ENCODE results near the gene TLCD1.

The TLCD1 gene

GRCh38 chr17:28726226-28726626 is at the start of gene TLCD1:
TSS of gene TLCD1 (minus strand) at chr17:28726233. CDS start at chr17:28726097, 136 bp downstream.
- peaks cover 0 to 2% of the 10 kb centered on the region in 2 donors for H3K9me3 Mint-ChIP-seq
- ATAC-seq (replicated peaks) (peak; percentile 32 to 37), DNase-seq (peak; percentile 82)
- H3K27ac Mint-ChIP-seq, result peak within 1 kb of the TSS; percentile 97
- H3K4me3 Mint-ChIP-seq, result peak within 1 kb of the TSS; percentile 98 to 99
- H3K36me3 Mint-ChIP-seq, result peaks cover 31 to 54% of the 10 kb centered on the region in 2 donors
- no peaks in the 10 kb centered on the region for H3K27me3 Mint-ChIP-seq
- peaks cover 47 to 68% of the 10 kb centered on the region in 2 donors for H3K4me1 Mint-ChIP-seq

- ATAC-seq (replicated peaks) (no peak), DNase-seq (no peak)
- Mint-ChIP-seq H3K4me3 (no peak overlapping the region), H3K27ac (no peak overlapping the region), H3K4me1 (peaks cover 23 to 26% of the 10 kb centered on the region in 2 donors), H3K9me3 (no peaks in the 10 kb centered on the region), H3K36me3 (peaks cover 10 to 27% of the 10 kb centered on the region in 2 donors), H3K27me3 (no peaks in the 10 kb centered on the region)
Measured at GRCh38 chr17:28774206-28774605, 48.2 kb upstream of the TLCD1 start.

- Mint-ChIP-seq H3K36me3 (peaks cover 5 to 22% of the 10 kb centered on the region in 2 donors), H3K4me1 (peaks cover 19 to 21% of the 10 kb centered on the region in 2 donors), H3K27ac (no peak overlapping the region), H3K27me3 (no peaks in the 10 kb centered on the region), H3K4me3 (no peak overlapping the region), H3K9me3 (no peaks in the 10 kb centered on the region)
- DNase-seq, result no peak
- ATAC-seq (replicated peaks), result no peak
Measured at GRCh38 chr17:28773736-28774135, 47.7 kb upstream of the TLCD1 start.

DNA sequence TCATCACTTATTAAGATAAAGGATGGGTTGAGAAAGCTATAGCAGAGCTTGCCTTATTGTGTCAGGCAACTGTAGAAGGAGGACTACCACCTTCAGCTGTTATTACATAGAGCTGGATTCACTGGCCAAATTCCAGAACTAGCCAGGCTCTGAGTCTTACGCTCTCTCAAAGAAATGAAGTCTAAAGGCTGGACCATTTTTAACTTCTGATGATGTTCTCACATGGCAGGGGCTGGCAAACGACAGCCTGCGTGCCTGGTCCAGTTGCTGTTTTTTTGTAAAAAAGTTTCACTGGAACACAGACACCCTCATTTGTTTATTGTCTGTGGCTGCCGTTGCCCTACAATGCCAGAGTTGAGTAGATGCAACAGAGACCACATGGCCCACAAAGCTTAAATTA is 39.0 kb upstream of the TLCD1 start:
- no peak overlapping the region for H3K4me3 Mint-ChIP-seq
- H3K27ac Mint-ChIP-seq, result no peak overlapping the region
- no peak for DNase-seq
- H3K36me3 Mint-ChIP-seq, result peaks cover 6 to 36% of the 10 kb centered on the region in 2 donors
- no peak for ATAC-seq (replicated peaks)
- H3K27me3 Mint-ChIP-seq, result no peaks in the 10 kb centered on the region
- H3K4me1 Mint-ChIP-seq, result peaks cover 11 to 13% of the 10 kb centered on the region in 2 donors
- H3K9me3 Mint-ChIP-seq, result no peaks in the 10 kb centered on the region

DNA sequence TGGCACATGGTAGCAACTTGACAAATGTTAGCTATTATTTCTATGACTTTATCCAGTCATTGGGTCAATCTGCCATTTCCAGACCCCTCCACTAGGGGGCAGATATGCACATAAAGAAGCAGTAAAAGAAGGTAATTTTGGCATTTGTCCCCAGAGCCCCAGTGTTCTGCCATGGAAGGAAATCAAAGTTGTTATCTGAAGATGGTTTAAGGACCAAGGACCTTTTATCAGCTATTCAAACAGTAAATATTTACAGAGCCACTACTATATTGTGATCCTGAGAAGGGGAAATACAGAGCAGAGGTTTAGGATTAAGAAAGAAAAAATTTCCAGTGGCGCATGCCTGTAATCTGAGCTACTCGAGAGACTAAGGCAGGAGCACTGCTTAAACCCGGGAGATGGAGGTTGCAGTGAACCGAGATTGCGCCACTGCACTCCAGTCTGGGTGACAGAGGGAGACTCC is 37.8 kb upstream of the TLCD1 start:
- DNase-seq (peak; percentile 51), ATAC-seq (replicated peaks) (peak; percentile 82 to 89)
- no peaks in the 10 kb centered on the region for H3K9me3 Mint-ChIP-seq
- peaks cover 12 to 33% of the 10 kb centered on the region in 2 donors for H3K36me3 Mint-ChIP-seq
- no peaks in the 10 kb centered on the region for H3K27me3 Mint-ChIP-seq
- H3K27ac Mint-ChIP-seq, result no peak overlapping the region
- no peak overlapping the region for H3K4me3 Mint-ChIP-seq
- peaks cover 7 to 19% of the 10 kb centered on the region in 2 donors for H3K4me1 Mint-ChIP-seq

DNA sequence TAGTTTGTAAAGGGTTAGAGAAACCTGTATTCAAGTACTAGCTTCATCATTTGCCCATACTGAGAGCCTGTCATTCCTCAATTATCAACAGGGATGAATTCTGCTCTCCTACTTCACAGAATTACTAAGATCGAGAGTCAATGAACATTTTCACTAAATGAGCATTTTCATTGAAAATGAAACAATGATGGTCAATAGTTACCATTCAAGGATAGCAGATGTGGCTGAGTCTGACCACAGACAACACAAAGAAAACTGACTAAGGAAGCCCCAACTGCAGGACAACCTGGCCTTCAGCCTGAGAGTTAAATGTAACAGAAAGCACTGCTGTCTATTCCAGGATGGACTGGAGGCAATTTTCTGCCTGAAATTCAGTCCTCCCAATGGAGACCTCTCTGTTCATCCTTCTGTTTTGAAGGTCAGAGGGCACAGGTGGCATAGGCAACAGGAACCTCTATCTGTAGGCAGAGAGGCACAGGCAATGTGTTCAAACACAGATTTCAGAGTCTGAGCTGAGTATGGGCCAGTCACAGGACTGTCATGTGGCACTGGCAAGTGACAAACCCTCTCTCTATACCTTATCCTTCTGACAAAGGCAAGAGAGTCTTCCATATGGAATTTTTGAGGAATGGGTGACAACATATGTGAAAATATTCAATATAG is 37.2 kb upstream of the TLCD1 start:
- H3K9me3 Mint-ChIP-seq, result no peaks in the 10 kb centered on the region
- peaks cover 18 to 38% of the 10 kb centered on the region in 2 donors for H3K36me3 Mint-ChIP-seq
- no peaks in the 10 kb centered on the region for H3K27me3 Mint-ChIP-seq
- no peak overlapping the region for H3K4me3 Mint-ChIP-seq
- ATAC-seq (replicated peaks) (peak; percentile 25 to 33), DNase-seq (no peak)
- H3K27ac Mint-ChIP-seq, result no peak overlapping the region
- H3K4me1 Mint-ChIP-seq, result peaks cover 7 to 20% of the 10 kb centered on the region in 2 donors

DNA sequence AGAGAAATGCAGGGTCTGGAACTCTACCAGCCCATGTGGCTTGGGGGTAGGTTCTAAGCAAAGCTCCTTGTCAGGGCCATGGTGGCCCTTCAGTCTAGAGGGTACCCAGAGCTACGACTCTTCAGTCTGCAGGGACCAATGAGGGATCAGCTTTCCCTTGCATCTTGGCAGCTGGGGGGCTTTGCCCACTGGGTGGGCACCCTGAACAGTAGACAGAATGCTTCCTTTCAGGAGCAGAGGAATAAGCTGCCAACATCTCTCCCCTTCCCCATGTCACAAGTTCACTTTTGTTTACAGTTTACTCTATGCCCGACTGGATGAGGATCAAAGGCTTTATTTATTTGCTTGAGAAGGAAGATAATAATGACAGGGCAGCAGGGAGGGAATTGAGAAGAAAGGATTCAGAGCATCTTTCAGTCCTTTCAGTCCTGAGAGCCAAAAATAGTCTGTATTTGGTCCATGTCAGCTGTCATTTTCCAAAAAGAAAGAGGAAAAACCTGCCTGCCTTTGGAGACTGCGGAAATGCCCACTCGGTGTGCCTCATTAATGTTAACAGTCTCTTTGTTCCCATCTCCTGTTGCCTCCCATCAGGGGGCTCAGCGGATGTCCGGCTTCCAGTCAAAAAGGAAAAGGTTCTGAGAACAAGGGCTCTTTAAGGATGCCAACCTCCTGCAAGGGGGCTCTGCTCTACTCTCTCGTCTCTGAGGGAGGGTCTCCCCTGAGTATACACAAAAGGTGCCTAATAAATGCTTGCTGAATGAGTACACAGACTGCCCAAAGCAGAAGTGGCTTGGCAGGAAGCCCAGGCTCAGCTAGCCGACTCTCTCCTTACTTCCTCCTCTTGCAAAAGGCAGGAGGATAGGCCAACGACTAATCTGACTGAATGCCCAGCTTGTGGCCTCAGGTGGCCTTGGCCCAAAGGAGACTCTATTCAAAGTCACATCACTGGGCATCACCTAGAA is 34.8 kb upstream of the TLCD1 start:
- H3K36me3 Mint-ChIP-seq, result peaks cover 26 to 47% of the 10 kb centered on the region in 2 donors
- no peak overlapping the region for H3K4me3 Mint-ChIP-seq
- H3K27ac Mint-ChIP-seq, result peak overlapping the region; percentile 31
- ATAC-seq (replicated peaks) (peak; percentile 28 to 53), DNase-seq (no peak)
- no peaks in the 10 kb centered on the region for H3K27me3 Mint-ChIP-seq
- H3K4me1 Mint-ChIP-seq, result peaks cover 7 to 27% of the 10 kb centered on the region in 2 donors
- no peaks in the 10 kb centered on the region for H3K9me3 Mint-ChIP-seq

DNA sequence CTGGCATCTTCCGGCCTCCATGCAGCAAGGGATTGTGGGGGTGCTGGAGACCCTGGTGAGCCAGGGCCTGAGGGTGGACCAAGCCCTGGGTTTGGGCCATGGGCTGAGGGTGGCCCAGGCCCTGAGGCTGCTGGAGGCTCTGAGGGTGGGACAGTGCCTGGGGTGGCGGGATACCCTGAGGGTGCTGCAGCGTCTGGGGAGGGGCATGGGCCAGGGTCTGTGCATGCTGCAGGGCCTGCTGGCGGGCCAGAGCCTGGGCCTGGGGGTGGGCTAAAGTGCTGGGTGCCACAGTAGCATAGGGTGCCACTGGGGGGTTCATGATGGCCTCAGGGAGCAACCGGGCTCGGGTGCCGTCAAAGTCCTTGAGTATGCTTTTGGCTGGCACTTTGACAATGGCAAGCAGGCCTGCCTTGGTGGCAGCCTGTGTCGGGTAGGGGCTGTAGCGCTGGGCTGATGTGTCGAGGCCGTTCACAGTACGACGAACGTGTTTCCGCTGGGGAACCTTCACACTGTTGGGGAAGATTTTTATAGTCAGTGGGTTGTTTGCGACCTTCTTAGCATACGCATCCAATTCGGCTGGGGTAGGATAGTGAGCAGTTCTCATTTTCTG is 33.3 kb upstream of the TLCD1 start:
- Mint-ChIP-seq H3K27ac (peak overlapping the region; percentile 76), H3K27me3 (no peaks in the 10 kb centered on the region), H3K4me3 (no peak overlapping the region), H3K36me3 (peaks cover 30 to 41% of the 10 kb centered on the region in 2 donors), H3K4me1 (peaks cover 7 to 28% of the 10 kb centered on the region in 2 donors), H3K9me3 (no peaks in the 10 kb centered on the region)
- DNase-seq (no peak), ATAC-seq (replicated peaks) (no peak)

DNA sequence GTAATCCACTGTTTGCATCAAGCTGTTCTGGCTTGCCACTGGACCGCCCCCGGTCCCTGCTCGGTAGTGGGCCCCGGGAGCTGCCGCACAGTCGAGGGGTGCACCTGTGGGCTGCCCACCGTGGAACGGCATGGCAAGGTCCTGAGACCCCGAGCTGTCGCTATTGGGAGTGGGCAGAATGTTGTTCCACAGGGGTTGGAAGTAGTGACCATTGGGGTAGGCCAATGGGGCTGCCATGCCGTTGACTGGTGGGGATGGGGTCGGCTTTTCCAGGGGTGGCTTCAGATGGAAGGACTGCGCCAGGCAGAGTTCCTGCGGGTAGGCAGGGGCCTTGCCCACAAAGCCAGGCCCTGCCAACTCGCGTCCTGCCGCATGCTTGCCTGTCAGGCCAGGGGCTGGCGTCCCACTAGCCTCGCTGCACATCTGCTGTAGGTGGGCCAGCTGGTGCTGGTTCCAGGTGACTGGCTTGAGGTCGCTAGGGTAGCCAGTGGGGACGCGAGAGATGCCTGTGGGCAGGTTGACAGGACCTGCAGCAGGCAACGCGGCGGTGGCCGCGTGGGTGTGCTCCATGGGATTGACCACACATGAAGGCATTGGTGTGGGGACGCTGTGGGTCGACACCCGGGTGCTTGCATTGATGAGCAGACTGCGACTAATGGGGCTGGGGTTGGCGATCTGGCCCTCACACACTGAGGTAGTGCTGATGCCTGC is 32.5 kb upstream of the TLCD1 start:
- no peaks in the 10 kb centered on the region for H3K27me3 Mint-ChIP-seq
- DNase-seq (no peak), ATAC-seq (replicated peaks) (no peak)
- peak overlapping the region; percentile 76 for H3K27ac Mint-ChIP-seq
- H3K9me3 Mint-ChIP-seq, result no peaks in the 10 kb centered on the region
- peaks cover 30 to 38% of the 10 kb centered on the region in 2 donors for H3K36me3 Mint-ChIP-seq
- no peak overlapping the region for H3K4me3 Mint-ChIP-seq
- H3K4me1 Mint-ChIP-seq, result peaks cover 4 to 23% of the 10 kb centered on the region in 2 donors

DNA sequence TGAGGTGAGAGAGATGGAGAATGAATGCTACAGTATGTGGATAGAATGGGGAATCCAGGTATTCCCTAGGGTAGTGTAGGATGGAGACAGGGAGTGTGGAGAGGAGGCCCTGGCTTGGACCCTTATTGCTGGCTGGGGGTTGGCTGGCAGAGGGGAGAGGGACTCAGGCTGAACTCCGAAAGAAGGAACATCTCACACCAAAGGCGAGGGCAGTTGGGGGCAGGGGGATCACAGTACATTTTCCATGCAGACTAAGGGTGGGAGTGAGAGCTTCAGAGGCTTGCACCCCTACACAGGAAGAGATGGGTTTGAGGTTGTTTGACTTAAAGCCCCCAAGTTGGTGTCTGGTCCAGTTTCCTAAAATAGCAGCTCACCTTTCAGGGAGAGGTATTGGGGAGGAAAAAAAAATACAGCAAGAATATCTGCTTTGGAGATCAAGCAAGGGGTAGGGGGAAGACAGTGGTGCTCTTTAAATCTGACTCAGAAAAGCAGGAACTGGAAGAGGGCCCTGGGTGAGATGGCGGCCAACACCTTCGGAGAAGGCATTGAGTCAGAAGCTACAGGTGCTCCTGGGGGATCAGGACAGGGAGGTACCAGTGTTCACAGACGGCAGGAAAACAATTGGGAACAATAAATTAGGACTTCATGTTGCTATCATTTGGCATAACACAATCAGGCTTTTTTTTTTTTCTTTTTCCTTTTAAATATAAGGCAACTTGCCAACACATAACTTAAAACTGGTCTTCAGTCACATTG is 30.2 kb upstream of the TLCD1 start:
- no peak for ATAC-seq (replicated peaks)
- no peaks in the 10 kb centered on the region for H3K27me3 Mint-ChIP-seq
- H3K36me3 Mint-ChIP-seq, result peaks cover 44 to 46% of the 10 kb centered on the region in 2 donors
- H3K4me1 Mint-ChIP-seq, result peaks cover 3 to 18% of the 10 kb centered on the region in 2 donors
- no peak overlapping the region for H3K4me3 Mint-ChIP-seq
- H3K9me3 Mint-ChIP-seq, result no peaks in the 10 kb centered on the region
- H3K27ac Mint-ChIP-seq, result peak overlapping the region; percentile 38
- no peak for DNase-seq

DNA sequence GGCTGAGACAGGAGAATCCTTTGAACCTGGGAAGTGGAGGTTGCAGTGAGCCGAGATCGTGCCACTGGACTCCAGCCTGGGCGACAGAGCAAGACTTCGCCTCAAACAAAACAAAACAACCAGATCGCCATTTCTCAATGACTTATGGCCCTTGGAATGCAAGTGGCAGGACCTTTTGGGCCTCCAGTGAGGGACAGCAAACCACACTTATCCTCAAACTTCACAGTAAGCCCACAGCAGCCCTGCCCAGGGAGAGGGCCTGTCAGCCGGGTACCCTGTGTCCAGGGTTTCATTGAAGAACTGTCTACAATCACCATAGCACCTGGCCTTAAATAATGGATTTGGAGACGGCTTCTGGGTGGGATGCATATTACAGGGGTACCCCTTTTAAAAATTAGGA is 29.5 kb upstream of the TLCD1 start:
- Mint-ChIP-seq H3K27me3 (no peaks in the 10 kb centered on the region), H3K9me3 (no peaks in the 10 kb centered on the region), H3K4me1 (peaks cover 0 to 20% of the 10 kb centered on the region in 2 donors), H3K27ac (peak overlapping the region; percentile 14), H3K4me3 (no peak overlapping the region), H3K36me3 (peaks cover 50 to 51% of the 10 kb centered on the region in 2 donors)
- no peak for ATAC-seq (replicated peaks)
- no peak for DNase-seq

- Mint-ChIP-seq H3K36me3 (peaks cover 55 to 56% of the 10 kb centered on the region in 2 donors), H3K9me3 (no peaks in the 10 kb centered on the region), H3K4me3 (no peak overlapping the region), H3K27me3 (no peaks in the 10 kb centered on the region), H3K27ac (peak overlapping the region; percentile 85), H3K4me1 (peaks cover 19 to 47% of the 10 kb centered on the region in 2 donors)
- ATAC-seq (replicated peaks) (no peak), DNase-seq (no peak)
Measured at GRCh38 chr17:28751600-28752366, 25.8 kb upstream of the TLCD1 start.
